ENCODE results near the gene DIP2B. TPM values are rescaled to one million over a fixed set of nuclear protein-coding genes. Genes with fewer than 3 reads are reported as not detected.

The DIP2B gene
- total RNA-seq, 1 experiment from 2014 or later, result 11.8 TPM

DNA sequence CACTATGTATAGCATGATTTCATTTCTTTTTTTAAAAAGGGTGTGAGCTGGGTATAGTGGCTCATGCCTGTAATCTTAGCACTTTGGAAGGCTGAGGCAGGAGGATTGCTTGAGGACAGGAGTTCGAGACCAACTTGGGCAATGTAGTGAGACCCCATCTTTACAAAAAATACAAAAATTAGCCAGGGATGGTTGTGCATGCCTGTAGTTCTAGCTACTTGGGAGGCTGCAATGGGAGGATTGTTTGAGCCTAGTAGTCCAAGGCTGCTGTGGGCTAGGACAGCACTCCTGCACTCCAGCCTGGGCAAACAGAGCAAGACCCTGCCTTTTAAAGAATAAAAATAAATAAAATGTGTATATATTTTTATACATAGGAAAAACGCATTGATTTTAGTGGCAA, 43.0 kb downstream of the DIP2B start:
- DNase-seq (ENCODE audit: low read depth), result no peak

DNA sequence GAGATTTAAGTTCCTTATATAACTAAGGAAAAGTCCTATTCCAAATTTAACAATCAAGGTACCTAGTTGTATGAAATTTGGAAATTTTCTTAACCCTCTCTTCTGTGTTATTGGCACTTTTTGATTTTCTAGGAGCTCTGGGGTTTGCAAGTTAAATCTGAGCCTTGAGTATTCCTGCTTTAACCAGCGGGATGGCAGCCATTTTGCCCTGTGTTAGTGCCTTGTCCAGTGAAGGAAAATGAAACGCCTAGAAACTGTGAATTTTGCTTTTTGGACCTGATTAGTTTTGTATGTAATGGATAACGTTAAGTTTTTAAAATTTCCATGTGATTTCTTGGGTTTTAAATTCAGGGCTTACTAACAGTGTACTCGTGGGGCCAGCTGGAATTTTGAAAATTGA, 45.1 kb downstream of the DIP2B start:
- no peak for DNase-seq (ENCODE audit: low read depth)

DNA sequence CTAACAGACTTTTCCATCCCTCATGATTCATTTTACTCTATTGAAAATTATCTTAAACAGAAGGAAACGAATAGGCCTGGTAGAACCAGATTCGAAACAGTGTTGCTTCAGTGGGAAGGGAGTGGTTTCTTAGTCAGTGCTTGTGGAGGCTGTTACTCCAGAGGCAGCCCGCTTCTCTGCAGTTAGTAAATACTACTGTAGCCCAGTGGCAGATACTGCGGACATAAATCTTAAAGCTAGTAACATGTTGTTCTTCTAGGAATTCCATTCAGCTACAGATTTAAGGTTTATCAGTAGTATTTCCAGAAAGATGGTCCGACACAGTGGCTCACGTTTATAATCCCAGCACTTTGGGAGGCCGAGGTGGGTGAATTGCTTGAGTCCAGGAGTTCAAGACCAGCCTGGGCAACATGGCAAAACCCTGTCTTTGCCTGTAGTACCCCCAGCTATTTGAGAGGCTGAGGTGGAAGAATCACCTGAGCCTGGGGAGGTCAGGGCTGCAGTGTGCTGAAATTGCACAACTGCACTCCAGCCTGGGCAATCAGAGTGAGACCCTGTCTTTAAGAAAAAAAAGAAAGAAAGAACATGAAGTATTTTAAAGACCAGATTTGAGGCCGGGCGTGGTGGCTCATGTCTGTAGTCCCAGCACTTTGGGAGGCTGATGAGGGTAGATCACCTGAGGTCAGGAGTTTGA, 45.9 kb downstream of the DIP2B start:
- DNase-seq (ENCODE audit: low read depth), result no peak

DNA sequence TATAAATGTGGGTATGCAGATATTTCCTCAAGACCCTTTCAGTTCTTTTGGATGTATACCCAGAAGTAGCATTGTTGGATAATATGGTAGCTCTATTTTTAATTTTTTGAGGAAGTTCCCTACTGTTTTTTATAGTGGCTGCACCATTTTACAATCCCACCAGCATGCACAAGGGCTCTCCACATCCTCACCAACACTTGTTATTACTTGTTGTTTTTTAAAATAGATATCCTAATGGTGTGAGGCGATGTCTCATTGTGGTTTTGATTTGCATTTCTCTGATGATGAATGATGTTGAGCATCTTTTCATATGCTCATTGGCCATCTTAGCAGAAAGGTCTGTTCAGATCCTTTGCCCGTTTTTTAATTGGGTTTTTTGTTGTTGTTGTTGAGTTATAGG, 47.1 kb downstream of the DIP2B start:
- no peak for DNase-seq (ENCODE audit: low read depth)

DNA sequence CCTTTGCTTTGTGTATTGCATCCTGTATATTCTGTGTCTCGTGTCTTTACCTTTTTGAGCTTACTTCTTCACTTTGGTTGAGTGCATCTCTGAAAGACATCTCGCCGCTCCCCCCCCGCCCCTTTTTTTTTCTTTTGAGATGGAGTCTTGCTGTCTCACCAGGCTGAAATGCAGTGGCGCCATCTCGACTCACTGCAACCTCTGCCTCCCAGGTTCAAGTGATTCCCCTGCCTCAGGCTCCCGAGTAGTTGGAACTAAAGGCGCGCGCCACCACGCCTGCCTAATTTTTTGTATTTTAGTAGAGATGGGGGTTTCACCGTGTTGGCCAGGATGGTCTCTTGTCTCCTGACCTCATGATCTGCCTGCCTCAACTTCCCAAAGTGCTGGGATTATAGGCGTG, 49.9 kb downstream of the DIP2B start:
- DNase-seq (ENCODE audit: low read depth), result no peak

DNA sequence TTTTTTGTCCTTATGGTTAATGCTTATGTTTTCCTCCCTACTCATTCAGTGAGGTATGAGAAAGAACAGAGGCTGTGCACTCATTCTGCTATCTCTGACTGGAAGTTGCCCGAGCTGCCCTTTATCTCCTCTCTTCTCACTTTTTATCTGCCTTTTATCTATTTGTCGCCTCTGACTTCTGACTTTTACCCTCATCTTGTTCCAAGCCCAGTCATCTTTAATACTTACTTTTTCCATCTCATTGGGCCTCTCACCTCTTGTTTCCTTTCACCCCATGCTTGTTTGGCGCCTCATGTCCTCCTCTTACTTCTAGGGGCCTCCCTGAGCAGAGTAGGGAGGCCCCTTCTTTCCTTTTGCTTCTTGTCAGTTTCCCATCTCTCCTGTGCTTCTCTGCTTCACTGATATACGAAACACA, 50.7 kb downstream of the DIP2B start:
- no peak for DNase-seq (ENCODE audit: low read depth)

DNA sequence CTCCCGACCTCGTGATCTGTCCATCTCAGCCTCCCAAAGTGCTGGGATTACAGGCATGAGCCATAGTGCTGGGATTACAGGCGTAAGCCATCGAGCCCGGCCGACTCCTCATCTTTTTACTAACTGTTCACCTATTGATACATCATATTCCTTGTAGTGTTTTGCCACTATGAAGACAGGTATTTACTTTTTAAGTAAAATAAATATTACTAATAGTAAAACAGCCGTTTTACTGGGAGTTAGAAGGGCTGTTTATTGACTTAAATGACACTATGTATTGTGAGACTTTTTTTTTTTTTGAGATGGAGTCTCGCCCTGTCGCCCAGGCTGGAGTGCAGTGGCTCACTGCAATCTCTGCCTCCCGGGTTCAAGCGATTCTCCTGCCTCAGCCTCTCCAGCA, 51.5 kb downstream of the DIP2B start:
- no peak for DNase-seq (ENCODE audit: low read depth)

DNA sequence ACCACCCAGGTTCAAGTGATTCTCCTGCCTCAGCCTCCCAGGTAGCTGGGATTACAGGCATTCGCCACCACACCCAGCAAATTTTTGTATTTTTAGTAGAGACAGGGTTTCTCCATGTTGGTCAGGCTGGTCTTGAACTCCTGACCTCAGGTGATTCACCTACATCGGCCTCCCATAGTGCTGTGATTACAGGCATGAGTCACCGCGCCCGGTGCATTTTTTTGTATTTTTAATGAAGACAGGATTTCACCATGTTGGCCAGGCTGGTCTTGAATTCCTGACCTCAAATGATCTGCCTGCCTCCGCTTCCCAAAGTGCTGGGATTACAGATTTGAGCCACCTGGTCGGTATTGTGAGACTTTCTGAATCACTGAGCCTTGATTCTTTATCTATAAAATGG, 52.0 kb downstream of the DIP2B start:
- DNase-seq (ENCODE audit: low read depth), result peak; percentile 72

DNA sequence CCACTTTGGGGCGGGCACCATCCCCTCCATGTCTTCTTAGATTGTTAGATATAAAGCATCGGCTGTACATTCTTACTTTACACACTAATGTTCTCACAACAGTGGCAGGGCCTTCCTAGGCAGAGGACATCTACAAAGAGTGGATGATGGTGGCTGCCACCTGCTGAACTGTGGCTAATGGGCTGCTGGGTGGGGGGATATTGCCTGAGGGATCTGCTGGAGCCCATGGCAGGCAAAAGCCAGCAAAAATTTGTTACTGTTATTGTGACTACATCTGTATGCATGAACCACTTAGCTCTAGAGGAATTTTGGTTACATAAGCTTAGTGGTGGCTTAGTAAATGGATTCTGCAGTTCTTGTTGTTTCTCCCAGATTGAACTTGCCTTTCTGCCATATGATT, 52.6 kb downstream of the DIP2B start:
- DNase-seq (ENCODE audit: low read depth), result no peak

DNA sequence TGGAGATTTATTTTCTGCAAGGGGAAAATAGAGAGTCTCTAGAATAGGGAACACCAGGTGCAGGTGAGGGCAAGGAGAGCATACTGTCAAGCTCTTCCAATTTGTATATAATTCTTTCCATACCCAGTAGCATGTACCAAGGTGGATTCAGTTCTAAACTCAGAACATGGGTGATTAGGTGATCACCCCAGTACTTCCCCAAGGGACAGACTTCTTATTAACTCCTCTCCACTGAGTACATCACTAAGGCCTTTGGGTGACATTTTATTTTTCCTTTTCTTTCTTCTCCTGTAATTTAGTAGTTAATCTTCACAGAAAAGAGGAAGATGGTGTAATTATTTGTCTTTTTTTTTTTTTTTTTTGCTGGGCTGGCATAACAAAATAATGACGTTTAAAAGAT, 54.2 kb downstream of the DIP2B start:
- DNase-seq (ENCODE audit: low read depth), result no peak

DNA sequence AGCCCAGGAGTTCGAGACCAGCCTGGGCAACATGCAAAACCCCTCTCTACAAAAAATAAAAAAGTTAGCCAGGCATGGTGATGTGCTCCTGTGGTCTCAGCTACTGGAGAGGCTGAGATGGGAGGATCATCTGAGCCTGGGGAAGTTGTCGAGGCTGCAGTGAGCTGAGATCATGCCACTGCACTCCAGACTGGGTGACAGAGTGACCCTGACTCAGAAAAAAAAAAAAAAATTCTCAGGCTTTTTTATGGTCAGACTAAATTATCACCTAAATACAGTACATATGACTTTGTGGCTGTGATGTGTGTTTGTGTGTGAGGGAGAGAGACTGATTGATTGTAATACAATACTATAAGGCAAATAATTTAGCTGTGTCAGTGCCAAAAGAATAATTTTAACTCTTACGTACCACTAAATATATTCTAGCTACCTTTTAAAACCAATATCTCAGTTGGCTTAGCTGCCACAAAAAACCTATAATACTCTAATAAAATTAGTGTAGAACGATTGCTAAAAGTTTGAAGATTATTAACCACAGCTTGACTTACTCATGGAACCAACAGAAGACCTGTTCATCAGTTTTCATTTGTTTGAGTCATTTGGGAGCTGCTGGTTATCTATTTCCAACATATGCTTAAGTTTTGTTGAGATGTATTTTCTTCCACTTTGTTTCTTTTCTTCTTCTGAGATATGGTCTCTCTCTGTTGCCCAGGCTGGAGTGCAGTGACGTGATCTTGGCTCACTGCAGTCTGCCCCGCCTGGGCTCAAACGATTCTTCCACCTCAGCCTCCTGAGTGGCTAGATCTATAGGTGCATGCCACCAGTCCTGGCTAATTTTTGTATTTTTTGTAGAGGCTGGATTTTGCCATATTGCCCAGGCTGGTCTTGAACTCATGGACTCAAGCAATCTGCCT, 58.0 kb downstream of the DIP2B start:
- DNase-seq (ENCODE audit: low read depth), result no peak

DNA sequence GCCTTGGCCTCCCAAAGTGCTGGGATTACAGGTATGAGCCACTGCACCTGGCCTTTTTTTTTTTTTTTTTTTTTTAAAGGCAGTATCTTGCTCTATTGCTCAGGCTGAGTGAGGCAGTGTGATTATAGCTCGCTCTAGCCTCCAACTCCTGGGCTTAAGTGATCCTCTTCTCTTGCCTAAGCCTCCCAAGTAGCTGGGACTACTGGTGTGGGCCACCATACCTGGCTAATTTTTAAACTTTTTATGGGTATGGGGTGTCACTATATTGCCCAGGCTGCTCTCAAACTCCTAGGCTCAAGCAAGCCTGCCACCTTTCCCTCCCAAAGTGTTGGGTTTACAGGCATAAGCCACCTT, 58.6 kb downstream of the DIP2B start:
- DNase-seq (ENCODE audit: low read depth), result no peak

DNA sequence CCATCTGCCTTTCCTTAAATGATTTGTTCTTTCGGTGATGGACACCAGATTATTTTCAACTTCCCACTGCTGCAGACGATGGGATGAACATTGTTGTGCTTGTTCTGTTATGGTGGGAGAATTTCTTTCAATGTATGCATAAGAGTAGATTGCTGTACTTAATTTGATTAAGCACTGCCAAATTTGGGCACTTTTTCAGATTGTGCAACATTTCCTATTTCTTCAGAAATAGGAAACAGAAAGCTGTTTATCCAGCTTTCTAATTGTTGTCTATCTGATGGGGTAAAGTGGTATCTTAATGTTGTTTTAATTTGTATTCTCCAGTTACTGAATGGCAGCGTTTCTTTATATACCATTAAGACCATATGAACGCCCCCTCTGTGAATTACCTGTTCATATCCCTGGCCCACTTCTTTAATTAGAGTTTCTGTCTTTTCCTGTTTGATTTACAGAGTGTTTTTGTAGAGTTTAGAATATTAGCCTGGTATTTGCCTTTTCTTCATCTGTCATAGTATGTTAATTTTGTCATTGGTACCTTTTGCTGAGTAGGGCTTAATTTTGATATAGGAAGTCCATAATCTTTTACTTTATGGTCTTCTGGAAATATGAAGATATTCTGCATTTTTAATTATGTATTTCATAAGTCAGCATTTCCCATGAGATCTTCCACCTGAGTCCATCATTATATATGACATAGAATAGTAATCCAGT, 59.6 kb downstream of the DIP2B start:
- no peak for DNase-seq (ENCODE audit: low read depth)

DNA sequence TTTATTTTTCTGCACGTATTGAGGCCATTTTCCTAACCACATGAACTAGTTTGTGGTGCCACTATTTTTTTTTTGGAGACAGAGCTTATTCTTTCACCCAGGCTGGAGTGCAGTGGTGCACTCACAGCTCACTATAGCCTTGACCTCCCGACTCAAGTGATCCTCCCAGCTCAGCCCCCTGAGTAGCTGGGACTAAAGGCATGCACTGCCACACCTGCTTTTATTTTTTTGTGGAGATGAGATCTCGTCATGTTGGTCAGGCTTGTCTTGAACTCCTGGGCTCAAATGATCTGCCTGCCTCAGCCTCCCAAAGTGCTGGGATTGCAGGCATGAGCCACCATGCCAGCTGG, 60.1 kb downstream of the DIP2B start:
- DNase-seq (ENCODE audit: low read depth), result no peak

DNA sequence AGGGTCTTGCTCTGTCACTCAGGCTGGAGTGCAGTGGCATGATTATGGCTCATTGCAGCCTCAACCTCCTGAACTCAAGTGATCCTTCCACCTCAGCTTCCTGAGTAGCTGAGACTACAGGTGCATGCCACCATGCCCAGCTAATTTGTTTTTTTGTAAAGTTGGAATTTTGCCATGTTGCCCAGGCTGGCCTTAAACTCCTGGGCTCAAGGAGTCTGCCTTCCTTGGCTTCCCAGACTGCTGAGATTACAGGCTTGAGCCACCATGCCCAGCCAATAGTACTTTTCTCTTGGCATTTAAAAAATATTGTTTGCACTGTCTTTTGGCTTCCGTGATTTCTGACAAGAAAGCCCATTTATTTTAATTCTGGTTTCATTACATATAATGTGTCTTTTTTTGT, 61.3 kb downstream of the DIP2B start:
- DNase-seq (ENCODE audit: low read depth), result no peak

DNA sequence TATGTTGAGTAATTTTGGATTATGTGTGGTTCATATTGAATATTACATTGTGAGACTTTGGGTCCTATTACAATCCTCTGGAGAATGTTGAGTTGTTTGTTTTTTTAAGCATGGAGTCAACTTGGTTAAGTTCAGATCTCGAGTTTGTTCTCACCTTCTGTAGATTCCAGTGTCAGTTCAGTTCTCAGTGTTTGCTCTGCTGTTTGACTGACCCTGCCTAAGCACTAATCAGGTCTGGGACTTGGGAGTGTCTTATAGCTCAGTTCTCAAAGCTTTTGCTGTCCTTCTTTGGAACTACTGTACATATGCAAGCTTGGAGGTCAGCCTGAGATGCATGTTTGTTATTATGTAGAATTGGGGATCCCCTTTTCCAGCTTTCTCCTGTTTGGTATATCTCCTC, 63.1 kb downstream of the DIP2B start:
- DNase-seq (ENCODE audit: low read depth), result no peak

DNA sequence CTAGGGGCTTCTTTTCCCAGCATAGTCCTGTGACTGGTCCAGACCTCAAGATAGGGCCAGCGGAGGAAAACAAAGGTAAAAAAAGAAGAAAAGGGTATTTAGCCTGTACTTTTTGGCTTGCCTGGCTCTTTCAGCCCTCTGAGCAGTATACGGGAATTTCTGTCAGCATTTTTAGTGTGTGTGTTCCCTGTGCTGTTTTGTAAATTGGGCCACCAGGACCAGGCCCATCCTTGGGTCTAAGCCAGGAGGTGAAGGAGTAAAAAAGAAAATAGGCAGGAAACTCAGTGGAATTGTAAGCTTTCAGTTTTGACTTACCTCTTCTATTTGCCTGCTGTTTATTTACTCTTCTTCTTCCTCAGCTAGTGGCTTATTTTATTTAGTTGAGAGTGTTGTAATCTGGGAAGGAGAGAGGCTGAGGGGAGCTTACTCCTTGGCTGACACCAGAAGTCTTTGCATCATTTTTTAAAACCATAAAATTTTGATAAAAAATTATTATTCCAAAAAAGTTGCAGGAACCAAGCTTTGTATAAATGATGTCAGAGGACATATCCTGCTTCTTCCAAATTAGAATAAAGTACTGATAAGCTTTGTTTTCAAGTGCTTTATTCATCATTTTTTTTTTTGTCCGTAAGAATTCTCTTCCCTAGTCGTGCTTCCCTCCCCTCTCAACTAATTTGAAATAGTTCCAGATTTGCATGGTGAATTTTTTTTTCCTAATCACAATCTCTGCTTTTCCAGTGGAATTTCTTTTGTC, 63.7 kb downstream of the DIP2B start:
- DNase-seq (ENCODE audit: low read depth), result no peak

DNA sequence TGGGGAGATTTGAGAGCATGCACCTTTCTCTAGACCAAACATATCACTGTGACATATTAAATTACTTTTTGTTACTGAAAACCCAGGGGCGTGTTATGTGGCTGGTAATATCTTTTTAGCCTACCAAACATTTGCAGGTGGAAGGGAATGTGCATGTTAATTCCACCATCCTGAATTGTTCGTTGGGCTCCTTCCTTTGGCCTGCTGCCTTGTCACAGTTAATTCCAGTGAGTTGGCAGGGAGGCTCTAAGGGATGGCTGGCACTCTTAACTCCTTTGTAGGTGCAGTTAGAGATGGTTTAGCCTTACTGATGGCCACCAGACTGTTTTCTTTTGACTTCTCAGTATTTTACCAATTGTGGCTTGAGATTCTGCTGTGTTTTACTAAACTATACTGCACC, 64.5 kb downstream of the DIP2B start:
- no peak for DNase-seq (ENCODE audit: low read depth)

DNA sequence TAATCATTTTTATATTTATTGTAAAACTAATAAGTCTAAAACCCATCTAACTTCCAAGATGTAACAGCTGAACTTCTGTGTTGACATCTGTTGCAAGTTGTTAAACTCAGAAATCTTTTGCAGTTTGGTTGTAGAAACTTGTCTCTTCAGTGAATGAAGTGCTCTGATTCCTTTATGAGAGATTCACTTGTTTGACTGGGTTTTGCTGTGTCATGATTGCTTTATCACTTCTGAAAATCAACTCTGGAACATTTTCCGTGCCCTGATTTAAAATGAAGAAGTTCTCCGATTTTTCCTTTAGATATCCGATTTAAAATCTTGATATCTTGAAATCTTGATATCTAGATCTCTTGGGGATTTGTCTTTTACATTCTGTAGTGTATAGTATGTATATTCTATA, 65.1 kb downstream of the DIP2B start:
- DNase-seq (ENCODE audit: low read depth), result no peak

DNA sequence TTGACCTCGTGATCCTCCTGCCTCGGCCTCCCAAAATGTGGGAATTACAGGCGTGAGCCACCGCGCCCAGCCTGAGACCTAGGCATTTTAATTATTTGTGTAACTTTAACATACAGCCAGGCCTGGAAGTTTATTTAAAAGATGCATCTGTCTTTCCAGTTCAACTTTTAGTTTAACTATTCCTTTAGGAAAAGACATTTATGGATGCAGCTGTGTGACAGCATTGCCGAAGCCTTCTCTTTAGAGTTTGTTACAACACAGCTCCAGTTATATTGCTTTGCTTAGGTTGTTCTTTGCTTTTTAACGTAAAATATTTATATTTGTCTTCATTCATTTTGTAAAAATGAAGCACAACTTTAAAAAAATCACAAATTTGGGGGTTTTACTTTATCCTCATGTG, 67.0 kb downstream of the DIP2B start:
- DNase-seq (ENCODE audit: low read depth), result no peak

DNA sequence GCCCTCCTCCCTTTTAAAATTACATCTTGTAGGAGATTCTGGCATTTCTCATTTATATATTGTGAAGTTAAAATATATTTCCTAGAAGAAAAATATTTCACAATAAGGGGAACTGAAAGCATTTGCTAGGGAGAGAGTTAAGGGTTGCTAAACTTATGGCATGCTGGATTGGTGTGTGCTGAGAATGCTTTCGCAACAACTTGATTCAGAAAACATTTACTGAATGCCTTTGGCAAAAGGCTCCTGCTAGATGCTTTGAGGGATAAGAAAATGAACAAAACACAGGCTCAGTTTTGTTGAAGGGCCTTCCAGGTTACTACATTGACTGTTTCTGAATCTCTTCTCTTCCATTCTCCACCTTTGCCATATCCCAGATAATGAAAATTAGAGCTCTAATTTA, 67.5 kb downstream of the DIP2B start:
- peak; percentile 69 for DNase-seq (ENCODE audit: low read depth)

DNA sequence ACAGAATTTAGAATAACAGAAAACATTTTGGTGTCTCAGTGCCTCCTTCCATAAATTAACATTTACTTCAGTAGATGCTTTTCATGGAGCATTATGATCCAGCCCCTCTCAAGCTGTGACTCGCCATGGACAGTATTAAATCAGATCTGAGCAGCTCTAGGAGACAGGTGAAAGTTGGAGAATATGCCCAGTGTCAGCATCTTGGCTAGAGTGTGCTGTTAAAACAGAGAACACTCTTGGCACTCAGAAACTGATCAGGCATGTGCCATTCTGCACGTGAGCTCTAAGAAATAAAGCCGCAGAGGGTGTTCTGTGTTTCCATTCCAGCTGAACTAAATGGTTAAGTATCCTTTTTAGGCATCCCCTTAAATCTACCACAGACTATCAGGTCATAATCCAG, 68.0 kb downstream of the DIP2B start:
- DNase-seq (ENCODE audit: low read depth), result no peak
